HPDE6-E6E7 (cell line): ENCODE measurements around the gene SLCO4A1.

ENCODE experiments used
- DNase-seq: peaks from one replicate; pipeline ENCODE4 v3.0.0; 2011; ENCODE audit warnings: missing footprints; ENCODE audit errors: extremely low spot score

Gene SLCO4A1

DNA sequence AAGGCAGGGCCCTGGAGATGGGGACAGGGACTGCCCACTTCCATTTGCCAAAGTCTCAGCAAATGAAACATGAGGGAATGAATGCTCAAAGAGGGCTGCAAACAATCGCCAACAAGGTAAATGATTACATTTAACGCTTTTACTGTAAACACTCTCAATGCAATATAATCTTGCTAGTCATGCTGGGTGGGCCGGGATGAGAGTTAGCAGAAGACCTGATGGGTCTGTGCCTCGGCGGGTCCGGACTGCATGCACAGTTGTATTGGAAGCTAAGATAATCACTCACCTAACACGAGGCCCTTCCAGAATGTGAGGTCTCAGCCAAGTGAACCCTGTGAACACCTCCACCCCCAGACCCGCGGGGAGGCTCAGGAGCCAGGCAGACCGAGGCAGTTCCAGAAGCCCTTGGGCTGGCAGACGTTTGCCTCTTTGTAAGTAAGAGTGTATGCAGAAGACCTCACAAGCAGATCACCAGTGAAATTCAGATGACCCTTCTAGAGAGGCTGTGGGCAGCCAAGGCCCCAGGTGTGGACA is 4.7 kb upstream of the SLCO4A1 start:
- no peak for DNase-seq

DNA sequence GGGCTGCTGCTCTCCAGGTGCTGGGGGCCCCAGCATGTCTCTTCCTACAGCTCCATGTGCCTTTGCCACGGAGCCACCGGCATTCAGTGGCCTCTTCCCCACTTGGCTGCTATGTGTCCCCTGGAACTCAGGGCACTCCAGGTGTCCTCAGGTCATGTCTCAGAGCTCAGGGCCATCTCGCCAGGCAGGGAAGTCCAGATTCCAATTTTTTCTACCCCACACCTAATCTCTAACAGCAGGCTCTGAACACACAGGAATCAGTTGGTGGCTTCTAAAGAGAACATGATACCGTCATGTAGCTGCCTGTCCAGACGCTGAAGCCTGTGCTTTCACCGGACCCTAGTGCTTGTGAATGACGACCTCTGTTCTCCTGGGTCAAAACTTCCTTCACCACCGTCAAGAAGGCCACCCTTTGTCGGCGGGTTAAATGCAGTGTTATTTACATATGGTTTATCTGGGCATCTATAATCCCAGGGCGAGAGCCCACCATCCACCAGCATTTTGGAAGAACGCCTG is 4.2 kb upstream of the SLCO4A1 start:
- no peak for DNase-seq

DNA sequence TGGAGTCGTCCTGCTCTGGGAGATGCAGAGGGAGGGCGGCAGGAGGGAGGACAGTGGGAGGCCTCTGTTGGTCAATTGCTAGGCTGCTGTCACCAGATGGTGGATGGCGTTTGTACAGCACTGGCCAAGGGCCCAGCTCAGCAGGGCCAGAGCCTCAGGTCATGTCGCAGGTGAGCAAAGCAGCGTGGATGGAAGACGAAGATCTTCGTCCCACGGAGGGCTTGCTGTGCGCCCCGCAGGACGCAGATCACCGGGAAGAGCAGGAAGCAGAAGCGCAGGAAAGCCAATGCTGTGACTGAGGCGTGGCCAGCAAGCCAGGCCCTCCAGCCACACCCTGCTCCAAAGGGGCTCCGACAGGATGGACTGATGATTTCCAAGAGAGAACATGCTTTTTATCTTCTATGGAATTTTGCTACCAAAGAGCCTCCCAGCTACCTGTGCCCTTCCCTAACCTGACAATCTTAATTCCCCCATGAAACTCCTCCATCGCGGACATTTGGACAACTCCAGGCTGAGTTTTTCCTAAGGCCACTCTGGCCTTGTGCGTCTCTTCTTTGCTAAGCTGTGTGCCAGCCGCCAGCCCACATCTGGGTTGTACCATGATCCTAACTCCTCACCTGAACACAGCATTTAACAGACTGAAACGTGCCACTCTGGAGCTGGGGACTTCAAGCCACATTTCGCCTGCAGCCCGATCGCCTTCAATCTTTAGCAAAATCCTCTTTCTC is 3.5 kb upstream of the SLCO4A1 start:
- DNase-seq: no peak

DNA sequence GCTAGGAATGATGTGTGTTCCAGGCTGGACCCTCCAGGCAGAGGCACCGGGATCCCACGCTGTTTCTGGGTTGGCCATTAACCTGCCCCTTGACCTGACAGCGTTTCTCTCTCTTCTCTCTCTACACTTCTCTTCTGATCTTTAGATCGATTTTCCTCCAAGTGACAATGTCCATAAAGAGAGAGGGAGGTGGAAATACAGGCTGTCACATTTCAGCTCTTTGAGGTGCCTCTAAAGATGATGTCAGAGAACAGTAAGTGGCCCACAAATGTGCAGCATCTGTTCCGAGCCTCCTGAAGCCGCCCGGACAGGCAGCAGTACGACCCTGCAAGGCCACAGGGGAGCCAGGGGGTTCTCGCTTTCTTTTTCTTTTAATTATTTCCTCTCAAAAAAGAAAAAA is 2.5 kb upstream of the SLCO4A1 start:
- DNase-seq: no peak

DNA sequence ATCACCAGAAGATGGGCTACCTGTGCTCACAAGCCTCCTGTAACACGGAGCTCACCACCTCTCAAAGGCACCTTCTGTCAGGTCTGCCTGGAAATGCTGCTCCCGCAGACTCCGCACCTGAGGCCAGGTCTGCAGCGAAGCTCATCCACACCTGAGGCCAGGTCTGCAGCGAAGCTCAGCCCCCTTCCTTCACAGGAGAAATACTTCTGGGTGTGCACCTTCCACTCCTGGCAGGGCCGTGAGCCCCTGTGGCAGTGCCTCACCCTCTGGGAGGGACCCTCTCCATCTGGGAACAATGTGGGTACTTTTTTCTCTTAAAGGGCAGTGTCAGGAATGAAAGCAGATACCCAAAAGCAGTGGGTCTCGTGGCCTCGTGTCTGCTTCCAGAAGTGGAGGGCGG is 1.4 kb upstream of the SLCO4A1 start:
- no peak for DNase-seq

DNA sequence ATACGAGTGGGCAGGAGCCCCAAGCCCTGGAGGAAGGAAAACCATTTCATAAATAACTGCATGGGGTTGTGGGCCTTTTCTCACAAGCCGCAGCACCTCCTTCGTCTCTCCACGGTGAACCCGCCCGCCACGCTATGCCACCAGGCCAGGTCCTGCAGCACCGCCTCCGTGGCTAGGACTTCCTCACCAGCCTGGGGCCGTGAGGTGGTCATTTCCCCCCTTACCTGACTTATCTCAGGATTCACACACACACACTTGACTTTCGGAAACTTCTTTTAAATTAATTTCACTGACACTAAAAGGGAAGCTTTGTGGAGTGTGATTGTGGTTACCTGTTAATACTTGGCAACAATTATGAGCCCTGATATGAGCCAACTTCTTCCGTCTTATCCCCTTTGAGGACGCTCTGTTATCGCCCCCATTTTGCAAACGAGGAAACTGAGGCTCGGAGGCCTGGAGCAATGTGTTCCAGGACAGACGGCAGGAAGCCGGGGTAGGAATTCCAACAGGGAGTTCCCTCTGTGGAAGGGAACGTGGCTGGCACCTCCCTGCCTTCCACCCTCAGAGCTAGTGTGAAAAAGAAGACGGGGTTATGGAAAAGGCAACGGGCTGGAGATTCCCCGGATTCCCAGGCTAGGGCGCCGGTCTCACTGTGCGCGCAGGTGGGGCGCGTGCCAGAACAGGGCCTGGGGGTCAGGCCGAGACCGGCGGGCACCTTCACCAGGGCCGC is 817 bp upstream of the SLCO4A1 start:
- no peak for DNase-seq

DNA sequence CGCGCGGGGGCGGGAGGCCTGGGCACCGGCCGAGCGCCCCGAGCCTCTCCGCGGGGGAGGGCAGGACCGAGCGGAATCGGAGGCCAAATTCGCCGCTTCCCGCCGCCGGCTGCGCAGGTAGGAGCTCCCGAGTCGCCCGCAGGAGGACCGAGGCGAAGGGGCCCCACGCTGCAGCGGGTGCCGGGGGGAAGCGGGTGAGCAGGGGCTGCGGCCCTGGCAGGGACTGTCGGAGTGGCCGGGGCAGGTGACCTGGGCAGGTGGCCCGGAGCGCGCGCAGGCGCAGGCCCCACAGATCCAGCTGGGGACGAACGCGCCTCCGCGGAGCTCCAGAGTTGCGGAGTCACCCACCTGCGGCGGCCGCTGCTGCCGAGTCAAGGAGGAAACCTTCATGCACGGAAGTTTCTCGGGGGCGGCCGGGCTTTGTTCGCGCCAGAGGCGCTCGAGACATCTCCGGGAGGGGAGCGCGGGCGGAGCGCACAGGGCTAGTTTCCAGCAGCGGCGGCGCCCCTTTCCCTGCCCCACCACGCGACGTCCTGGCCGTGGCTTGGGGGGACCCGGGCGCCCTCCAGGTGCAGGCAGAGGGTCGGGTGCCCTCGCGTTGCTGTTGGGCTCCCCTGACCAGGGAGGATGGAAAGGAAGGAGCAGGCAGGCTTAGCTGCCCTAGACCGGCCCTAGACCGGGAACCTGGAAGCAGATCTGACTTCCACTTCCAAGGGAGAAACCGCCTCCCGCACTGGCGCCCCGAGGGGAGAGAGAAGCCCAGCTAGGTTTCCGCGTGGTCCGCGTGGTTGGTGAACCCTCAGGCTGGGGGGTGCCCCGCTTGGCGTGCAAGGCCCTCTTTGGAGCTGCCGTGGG is 590 bp downstream of the SLCO4A1 start:
- DNase-seq: no peak

DNA sequence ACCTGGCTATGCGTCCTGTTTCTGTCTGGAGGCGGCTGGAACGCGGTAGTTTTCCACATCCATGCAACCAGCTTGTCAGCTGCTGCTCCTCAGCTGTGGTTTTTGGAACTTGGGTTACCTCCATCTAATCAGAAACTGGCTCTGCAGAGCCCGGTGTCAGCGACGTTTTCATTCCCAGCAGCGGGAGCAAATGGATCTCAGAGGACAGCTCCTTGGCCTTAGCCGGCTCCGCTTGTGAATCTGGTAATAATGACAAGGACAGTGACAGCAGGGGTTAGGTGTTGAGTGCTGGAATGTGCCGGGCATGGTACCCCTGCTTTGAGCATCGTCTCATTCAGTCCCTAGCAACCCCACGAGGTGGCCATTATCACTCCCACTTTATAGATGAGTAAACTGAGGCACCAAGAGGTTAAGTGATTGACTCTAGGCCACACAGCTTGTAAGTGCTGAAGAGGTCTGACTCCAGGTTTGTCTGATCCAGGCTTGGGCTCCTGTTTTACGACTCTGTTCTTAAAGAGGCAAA is 1.3 kb downstream of the SLCO4A1 start:
- no peak for DNase-seq

DNA sequence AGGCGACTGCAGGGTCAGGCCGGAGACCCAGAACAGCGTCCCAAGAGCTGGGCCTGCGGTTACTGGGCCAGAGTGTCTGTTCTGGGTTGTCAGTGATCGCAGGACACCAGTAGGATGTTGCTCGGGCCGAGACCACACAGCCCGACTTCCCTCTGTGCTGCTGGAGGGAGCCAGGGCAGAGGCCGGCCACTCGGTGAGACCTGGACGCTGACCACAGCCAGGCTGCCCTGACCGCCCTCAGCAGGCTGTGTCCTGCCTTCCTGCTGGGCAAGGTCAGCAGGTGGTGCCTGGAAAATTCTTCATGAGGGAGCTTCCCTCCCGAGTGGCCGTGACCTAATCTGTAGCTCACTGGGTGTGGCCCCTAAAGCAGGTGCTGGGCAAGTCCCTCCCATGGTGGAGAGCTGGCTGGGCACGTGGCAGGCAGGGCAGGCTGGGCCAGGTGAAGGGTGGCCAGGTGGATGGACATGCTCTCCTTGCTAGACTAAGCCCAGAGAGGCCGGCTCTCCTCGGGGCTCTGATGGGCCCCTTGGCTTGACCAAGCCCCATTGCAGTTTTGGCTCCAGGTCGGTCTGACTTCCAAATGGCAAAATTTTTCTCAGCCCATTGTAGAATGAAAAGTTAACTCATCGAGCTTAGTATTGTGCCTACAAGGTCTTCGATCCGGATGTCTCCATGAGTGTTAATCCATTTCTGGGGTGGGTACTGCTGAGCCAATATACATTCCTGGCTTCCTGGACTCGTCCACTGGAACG is 1.9 kb downstream of the SLCO4A1 start:
- DNase-seq: no peak

DNA sequence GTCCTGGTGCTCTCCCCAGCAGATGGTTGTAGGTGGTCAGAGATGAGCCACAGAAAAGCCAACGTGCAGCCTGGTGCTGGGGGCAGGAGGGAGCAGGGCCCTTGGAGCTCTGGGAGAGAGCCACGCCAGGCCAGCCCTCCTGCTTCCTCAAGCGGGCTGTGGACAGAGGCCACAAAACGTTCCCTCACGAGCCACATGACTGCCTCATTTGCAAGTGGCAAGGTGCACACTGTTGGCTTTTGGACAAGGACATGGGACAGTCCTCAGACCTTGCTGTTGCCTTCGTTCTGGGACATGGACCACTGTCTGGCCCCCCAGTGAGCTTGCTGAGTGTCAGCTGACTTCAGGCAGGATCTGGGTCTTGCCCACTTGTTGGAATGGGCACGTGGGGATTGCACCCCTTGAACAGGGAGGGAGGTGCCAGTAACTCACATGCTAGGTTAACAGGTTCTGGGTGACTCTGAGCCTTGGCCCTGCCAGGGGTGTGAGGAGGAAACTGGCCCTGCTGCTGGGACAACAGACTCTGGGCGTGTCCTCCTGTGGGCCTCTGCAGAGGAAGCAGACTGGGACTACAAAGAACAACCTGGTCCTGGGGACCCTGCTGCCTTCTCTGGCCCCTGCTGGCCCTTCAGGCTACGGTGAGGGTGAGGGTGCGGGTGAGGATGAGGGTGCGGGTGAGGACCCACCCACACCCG is 2.6 kb downstream of the SLCO4A1 start:
- DNase-seq: no peak

DNA sequence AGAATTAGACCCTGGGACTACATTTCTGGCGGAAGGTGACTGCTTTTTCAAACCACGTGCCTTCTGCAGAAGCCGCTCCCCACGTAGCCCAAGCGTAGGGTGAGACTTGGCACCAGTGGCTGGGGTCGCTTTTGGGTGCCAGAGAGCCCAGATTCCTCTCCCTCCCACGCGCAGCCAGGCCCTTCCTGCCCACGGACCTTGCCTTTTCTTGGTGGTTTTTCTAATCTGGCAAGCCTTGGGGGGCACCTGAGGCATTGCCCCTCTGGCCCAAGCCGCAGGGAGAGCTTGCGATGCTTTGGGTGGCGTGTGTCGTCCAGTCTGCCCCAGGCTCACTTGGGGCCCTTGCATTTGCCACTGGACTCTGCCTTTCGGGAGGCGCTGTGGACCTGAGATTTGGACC is 3.3 kb downstream of the SLCO4A1 start:
- no peak for DNase-seq

DNA sequence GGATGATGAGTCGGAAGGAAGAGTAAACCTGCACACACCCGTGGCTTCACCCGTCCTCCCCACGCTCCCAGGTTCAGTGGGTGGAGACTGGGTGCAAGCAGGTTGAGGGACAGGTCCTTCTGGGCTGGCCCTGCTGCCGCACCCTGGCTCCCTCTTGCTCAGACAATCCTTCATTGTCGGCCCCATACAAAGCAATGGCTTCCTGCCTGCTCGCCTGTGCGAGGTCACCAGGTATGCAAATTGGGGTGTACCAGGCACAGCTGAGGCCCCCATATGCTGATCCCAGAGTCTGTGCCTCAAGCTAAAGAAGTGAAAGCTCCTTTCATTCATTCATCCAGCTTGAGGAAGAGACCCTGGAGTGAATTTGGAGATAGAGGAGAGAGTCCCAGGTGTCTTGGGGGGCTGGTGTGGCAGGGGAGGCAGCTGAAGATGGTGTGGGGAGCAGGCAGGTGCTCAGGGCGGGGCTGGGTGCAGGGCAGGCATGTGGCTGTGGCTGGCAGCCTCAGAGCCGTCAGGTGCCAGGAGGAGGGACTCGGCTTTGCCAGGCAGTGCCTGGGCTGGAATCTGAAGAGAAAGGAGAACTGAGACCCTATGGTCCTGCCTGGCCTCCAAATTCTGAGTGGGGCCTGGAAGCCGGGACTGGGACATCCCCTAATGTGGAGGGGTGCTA is 4.7 kb downstream of the SLCO4A1 start:
- DNase-seq: no peak

DNA sequence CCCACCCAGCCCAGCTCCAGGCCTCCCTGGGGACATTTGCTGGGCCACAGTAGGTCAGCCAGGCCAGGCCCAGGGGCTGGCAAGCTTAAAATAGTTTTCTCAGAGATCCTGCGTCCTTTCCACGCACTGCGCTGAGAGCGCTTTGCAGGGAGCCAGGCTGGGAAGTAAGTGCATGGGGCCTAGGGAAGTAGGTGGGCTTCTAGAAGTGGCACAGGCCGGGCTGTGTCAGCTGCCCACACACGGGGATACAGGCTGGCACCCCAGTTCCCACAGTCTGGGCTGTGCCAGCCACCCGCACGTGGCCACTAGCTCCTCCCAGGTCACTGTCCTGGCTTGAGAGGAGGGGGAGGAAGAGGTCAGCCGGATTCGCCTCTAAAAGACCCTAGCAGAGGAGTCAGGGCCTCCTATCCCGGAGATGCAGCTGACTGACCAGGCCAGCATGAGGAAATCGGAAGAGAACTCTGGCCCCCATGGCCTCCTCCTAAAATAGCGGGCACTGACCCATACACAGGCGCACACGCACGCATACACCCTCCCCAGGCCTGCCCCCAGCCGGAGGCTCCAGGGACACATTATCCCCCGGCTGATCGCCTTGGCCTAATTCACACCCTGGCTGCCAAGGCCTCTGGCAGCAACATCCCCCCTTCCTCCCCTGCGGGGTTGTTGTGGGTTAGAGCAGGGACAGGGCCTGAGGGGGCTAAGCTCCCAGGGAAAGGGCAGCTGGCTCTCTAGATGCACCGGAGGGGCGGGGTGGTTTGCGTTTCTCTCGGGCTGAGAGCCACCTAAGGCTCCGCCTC is 5.4 kb downstream of the SLCO4A1 start:
- DNase-seq: no peak

DNA sequence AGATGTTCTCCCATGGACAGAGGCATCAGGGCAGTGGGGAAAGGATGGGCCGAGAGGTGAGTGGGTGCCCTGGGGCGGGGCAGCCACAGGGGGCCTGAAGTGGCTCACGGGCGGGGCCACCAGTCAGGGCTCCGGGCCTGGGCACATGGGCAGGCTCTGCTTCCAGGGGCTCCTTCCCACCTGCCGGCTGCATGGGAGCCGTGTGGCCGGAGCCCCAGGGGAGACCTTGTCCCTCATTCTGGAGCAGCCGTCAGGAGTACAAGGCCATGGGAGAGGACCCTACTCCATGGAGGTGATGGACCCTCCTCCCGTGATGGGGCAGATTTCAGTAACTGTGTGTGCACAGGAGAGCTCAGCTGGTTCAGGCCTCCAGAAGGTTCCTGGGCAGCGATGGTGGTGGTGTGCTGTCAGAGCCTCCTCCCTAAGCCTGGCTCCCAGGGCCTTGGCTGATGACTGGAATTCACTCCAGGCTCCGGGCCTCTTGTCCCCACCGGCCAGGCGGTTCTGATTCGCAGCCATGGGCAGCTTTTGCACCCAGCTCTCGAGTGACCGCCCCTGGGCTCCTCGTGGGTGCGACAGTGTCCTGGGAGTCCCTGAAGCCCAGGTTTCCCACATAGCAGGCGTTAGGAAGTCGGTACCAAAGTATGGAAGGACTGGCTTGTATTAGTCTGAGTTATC is 6.2 kb downstream of the SLCO4A1 start:
- no peak for DNase-seq

DNA sequence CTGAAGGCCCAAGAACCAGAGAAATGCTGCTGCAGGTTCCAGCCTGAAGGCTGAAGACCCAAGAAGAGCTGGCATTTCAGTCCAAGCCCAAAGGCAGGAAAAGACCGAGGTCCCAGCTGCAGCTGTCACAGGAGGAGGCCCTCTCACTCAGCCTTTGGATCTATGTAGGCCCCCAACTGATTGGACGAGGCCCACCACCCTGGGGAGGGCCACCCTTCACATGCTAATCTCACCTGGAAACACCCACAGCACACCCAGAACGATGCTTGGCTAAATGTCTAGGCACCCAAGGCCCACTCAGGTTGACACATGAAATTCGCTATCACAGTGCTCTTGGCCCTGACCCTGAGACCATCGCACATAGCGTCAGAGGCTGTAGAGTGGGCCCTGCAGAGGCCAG is 6.8 kb downstream of the SLCO4A1 start:
- DNase-seq: no peak

DNA sequence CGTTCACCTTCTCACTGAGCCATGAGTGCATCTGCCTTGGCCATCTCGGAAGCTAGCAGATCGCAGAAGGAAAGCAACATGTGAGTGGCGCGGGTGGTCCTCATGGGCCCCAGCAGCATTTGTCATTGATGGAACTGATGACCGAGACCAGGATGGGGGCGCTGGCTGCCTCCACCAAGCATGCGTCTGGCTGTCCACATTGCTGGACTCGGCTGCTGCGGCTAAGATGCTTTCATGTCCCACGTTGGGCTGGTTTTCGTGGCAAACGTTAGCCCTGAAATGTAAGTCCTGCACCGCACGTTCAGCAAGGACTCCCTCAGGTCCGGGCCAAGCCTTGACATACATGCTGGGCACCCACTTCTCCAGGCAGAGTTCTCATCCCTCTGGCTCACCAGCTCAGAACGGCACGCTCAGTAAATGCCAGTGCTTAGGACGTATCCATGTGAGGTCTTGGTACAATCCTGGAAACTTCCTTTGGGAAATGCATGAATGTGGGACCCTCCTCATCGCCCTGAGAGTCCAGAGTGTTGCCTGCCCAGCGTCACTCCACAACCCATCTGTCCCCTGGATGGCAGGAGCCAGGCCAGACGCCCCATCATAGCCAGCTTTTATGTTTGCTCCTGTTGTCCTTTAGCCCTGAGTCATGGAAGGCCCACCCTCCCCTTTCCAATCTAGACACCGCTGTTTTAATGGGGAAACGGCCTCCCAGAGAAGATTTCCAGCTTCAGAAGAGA is 8.4 kb downstream of the SLCO4A1 start:
- DNase-seq: no peak

DNA sequence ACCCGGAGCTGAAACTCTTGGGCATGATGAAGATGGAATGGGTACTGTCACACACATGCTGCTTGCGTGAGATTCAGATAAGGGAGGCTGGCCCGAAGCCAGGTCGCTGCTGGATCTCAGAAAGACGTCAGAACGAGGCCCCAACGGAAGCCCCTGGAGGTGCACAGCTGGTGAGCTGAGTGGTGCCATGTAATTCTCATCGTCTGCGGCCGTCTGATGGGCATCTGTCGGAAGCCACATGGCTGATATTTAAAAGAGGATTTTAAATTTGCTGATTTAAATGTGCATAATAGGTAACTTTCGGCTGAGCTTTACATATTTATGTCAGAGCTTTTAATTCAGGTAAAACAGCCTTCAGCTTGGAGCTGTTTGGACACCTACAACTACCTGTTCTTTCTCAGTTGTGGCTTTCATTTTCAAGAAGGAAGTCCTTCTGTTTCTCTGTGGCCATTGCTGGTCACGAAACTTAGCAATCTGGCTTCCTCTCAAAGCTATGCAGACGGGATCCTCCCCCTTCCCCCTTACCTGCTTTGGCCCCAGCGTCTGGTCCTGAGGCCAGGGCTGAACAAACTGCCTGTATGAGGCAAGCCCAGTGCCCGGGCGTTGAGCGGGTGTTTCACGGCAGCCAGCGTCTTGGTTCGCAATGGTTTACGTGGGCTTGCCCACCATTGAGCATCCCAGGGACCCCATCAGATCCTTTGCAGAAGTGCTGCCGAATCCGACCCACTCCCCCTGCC is 9.2 kb downstream of the SLCO4A1 start:
- no peak for DNase-seq
